GM19467 (cell line): ENCODE data around the gene GFM1.
"Not testable (repeated sequence)": the region's sequence is repeated elsewhere in the genome, so short reads cannot be mapped to it uniquely, and the experiment has no call there.

Source experiments
- ATAC-seq: cut with Tn5 transposase; IDR thresholded peaks from one replicate; pipeline ENCODE4 v1.9.1; 2021; ENCODE audit warnings: mild to moderate bottlenecking, moderate library complexity; ENCODE audit not compliant: unreplicated experiment

The GFM1 gene

DNA sequence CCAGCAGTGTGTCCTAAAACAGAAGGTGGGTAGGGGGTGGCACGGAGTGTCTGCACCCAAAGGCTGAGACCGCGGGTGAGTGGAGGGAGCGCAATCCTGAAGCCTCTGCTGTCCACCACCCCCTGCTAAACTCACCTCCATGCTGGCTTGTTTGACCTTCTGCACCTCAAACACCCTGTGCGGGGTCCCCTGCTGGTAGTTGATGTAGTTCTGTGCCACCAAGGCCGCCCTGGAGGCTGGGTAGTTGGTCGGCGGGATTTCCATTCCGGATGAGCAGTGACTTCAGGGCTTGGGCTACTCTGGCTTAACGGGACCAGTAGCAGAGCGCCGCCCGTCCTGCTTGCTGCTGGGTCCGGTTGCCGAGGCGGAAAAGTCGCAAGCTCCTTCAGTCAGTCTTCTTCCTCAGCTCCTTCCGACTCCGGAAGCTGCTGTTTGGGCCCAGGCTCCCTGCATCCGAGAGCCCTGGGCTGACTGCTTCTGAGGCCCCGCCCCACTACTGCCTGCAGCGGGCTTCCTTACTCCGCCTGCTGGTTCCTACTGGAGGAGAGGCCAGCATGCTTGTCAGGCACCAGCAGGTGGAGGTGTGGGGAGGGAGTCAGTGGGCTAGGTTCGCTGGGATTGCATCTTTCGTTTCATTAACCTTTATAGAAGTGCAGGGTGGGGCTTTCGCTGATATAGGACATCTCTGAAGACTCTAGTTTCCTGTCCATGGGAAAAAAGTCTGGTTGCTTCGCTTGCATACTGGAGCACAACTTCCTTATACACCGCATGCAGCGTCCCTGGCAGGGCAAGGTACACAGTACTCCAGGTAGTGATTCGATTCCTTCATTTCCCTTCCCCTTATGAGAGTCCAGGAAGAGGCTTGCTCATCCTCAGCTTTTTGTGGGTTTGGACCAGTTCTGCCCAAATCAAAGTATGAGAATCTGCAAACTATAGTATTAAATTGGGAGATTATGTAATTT, 28.2 kb downstream of the GFM1 start, which contains the start of gene LXN:
LXN (minus strand) TSS at position 434 of the 962 bp plus-strand sequence; CDS start at position 264, 170 bp downstream.
- ATAC-seq = peak; percentile 100

- ATAC-seq = no peak
Observed at GRCh38 chr3:158678687-158679086, 34.4 kb downstream of the GFM1 start.

GRCh38 chr3:158679547-158680000, 35.2 kb downstream of the GFM1 start:
- ATAC-seq = no peak

DNA sequence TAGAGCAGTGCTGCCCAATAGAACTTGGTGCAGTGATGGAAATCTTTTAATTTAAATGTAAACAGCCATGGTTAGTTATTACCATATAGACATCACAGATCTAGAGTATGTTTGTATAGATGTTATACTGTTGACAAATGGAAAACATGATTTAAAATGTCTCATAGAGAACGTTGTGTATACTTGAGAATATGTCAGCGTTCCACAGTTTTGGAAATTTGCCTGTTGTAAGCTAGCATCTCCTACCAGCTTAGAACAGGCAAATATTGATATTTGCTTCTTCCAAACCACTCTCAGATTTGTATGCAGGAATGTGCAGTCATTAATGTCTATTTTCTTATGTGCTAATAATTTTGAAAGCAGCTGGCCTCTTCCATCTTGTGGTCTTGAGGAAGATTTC, 36.5 kb downstream of the GFM1 start:
- ATAC-seq = no peak

- no peak for ATAC-seq
Observed at GRCh38 chr3:158683230-158683962, 39.1 kb downstream of the GFM1 start.

DNA sequence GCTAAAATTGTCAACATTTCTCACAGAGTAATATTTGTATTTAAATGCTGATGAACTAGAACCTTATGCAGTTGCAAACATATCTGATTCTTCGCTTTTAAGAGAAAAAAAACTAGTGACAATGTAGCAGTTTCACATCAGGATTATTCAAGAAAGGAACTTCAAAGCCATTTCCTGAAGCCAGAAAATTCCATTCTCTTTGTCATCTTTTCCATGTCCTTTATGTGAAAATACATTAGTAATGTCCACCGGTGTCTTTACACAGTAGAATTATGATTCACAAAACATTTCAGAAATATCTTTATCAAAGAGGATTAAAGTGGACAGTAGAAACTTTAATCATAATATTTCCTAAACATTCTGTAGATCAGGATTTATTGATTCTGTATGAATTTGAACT, 40.8 kb downstream of the GFM1 start:
- no peak for ATAC-seq

DNA sequence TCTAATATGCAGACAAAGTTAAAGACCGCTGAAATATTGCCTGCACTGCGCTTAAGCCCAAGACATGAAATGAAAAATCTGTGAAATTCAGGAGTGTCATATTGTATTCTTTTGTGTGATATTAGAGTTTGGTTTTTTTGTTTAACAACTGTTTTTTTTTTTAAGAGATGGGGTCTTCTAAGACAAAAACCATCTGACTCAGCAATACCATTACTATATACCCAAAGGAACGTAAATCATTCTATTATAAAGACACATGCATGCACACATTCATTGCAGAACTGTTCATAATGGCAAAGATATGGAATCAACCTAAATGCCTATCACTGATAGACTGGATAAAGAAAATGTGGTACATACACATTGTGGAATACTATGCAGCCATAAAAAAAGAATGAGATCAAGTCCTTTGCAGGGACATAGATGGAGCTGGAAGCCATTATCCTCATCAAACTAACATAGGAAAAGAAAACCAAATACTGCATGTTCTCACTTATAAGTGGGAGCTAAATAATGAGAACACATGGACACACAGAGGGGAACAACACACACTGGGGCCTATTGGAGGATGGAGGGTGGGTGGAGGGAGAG, 49.6 kb downstream of the GFM1 start:
- ATAC-seq = not testable (repeated sequence)

GRCh38 chr3:158696618-158697017, 52.3 kb downstream of the GFM1 start:
- no peak for ATAC-seq

GRCh38 chr3:158700559-158700958, 56.2 kb downstream of the GFM1 start:
- no peak for ATAC-seq

GRCh38 chr3:158701420-158702065, 57.2 kb downstream of the GFM1 start:
- ATAC-seq = no peak

DNA sequence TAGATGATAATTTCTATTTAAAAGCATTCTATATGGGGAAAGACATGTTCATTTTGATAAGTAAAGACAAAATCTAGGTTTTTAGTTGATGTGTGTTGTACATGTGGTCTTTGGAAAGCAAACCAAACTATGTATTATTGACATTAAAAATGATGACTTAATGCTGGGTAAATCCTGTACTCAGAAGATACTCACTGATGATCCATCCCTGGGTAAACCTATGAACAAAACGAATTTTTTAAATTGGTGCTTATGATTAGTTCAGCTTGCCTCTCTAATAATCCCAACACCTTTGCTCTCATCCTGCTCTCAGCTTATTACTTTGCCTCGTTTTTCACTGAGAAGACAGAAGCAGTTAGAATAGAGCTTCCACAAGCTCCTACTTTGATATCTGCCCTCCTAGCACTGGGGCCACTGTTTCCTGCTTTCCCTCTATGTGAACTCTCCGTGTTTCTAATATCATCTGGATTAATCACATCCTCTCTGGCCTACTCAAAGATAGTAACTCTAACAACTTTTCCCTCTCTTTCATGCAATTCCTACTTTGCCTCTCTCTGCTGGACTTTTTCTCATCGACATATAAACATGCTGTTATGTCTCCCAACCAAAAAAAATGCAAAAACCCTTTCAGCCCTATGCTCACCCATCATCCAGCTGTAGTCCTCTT, 58.6 kb downstream of the GFM1 start:
- ATAC-seq = no peak

DNA sequence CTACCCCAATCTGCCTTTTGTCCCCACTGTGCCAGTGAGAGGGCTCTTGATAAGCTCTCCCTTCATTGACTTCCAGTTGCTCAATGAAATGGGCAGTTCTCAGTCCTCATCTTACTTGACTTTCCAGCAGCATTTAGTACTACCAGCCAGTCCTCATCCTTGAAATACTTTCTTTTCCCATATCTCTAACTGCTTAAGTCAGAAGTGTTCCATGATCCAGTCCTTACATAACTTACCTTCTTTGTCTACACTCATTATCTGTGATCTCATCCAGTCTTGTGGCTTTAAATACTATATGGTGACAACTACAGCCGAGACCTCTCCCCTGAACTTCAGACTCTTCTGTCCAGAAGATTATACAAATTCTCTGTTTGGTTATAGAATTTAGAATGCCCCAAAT, 59.2 kb downstream of the GFM1 start:
- ATAC-seq = no peak

DNA sequence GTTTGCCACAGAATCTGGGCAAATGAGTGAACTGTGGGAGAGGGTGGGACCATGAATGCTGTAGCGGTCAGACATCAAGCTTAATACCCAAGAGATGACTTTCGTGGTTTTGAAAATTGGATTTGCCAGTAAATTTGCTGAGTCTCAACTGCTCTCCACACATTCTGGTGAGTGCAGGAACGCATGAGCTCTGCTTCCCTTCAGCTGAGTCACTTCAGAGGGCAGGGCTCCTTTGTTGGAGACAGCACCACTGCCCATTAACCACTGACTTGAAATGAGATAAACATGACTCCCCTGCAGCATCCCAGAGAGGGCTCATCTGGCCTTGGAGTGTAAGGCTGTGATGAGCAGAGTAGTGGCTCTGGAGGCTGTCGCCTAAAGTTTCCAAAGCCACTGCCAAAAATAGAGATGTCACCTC, 65.3 kb downstream of the GFM1 start:
- ATAC-seq = no peak

DNA sequence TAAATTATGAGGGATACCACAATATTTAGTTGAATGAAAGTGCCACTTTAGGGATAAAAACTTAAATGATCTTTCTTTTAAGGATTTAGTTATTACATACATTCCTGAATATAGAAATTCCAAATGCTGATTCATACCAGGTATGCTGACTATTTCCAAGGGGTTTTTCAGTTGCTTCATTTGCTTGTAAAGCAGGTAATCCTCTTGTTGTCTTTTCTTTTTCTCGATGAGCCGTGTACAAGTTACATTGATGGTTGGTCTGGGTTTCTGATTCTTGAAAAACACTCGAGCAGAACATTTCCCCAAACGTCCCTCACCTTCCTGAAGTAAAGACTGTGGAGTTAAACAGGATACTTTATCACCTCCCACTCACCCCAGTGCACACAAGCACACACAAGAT, 66.3 kb downstream of the GFM1 start:
- no peak for ATAC-seq

DNA sequence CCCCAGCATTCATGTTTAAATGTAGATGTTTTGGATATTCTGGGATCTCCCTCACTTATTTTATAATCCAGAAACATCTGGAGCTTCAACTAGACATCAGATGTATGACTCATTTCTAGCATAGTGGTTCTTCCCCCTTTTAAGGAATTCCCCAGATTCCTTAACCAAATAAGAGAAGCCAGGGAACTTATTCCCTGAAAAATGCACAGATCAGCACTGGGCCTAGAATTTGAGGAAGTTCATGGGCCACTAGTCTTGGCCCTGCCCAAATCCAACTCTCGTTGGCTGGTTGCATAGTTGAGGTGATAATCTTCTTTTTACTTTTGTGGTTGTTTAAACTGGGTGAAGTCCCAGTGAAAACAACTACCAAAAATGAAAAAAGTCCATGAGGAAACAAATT, 67.6 kb downstream of the GFM1 start:
- no peak for ATAC-seq

- no peak for ATAC-seq
Observed at GRCh38 chr3:158712443-158712842, 68.1 kb downstream of the GFM1 start.

- no peak for ATAC-seq
Observed at GRCh38 chr3:158713094-158713499, 68.8 kb downstream of the GFM1 start.

GRCh38 chr3:158717576-158717975, 73.2 kb downstream of the GFM1 start:
- no peak for ATAC-seq

DNA sequence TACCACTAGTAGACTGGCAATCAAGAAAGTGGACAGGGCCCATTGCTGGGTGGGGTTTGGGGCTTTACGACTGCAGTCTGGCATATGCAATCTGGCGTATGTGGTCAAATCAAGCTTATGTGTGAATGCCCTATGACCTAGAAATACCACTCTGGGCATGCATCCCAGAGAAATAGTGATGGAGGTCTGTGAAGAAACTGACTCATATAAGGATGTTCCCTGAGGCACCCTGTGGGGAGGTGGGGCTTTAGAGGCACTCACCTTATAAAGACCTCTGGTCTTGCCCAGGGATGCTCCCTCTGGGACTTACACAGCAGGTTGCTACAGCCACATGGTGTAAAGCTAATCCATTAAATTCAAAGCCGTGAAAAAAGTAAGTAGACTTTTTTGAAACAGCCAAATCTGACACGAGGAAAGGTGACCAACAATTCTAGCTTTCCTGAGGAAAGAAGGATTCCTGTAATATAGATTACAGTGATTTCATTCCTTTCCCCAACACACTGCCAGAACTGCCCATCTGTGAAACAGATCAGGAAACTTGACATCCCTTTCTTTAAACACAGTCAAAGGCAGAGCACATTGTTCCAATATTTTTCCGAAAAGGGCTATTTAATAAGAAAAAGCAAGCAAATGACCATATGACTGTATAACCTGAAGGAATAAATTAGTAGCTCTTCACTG, 74.3 kb downstream of the GFM1 start:
- no peak for ATAC-seq

DNA sequence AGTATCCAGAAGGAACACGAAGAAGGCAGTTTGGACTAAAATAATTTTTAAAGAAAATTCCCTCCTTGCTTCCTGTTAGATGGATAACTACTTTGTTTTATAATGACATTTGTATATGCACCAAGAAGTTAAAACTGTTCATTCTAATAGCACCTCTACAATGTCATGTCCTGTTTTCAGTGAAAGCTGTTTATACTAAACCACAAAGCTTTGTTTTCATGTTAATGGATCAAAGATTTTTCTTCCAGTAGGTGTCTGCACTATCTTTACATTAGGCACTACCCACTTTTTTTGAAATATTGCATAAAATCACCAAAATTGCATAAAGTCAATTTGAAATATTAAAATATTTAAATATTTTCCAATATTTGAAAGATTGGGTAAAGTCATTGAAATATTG, 77.8 kb downstream of the GFM1 start:
- ATAC-seq = no peak
